Measurements from ENCODE around the gene FLT3.

DNA sequence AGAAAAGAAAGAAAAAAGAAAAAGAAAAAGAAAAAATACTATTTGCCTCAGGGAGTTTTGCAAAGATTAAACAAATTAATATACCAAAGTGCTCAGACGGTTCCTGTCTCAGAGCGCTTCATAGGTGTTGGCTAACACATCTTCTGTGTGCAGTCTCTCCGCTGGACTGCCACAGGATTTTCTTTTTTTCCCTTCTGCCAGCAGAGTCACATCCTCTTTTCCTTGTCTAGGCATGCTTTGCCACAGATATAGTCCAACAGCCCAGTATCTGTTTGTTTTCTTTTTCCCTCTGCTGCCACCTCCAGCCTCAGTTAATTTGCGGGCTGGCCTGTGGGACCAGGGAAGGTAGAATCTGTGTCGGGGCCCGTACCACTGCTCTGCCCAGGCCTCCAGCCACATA lies 108.5 kb downstream of the FLT3 start:
- TF ChIP-seq EZH2phosphoT487 (IDR thresholded peaks at IDR 0.05; ENCODE audit: low read length) = no peak
- no peak for TF ChIP-seq EZH2 (optimal IDR thresholded peaks at IDR 0.05; ENCODE audit: low read depth, low read length)
